Esophagus muscularis mucosa (tissue), 4 donors: ENCODE data around the gene SPHKAP. TPM values are rescaled to one million over a fixed set of nuclear protein-coding genes. Genes with fewer than 3 reads are reported as not detected.
"Not testable (repeated sequence)": the region's sequence is repeated elsewhere in the genome, so short reads cannot be mapped to it uniquely, and the experiment has no call there.

Source experiments
- DNase-seq: peaks from one replicate; pipeline ENCODE4 v3.0.0-alpha.2; 2017; ENCODE audit errors: extremely low spot score
- H3K27ac ChIP-seq, 4 donors: fragments of 200-600 bp; sonication (generic); replicated peaks in 1 of 4; 1 replicate in 3 of 4; 2 replicates in 1 of 4; pipeline ENCODE4 v1.5.1; 2016 to 2019; ENCODE audit warnings: mild to moderate bottlenecking in 1 of 4
- H3K27me3 ChIP-seq, 4 donors: fragments of 200-600 bp; sonication (generic); one replicate each; pipeline versions ENCODE4 v1.5.1 to v1.6.0; 2016 to 2019
- H3K36me3 ChIP-seq, 4 donors: fragments of 200-600 bp; sonication (generic); one replicate each; pipeline ENCODE4 v1.5.1; 2016 to 2019
- H3K4me1 ChIP-seq, 4 donors: fragments of 200-600 bp; sonication (generic); one replicate each; pipeline ENCODE4 v1.5.1; 2016 to 2019
- H3K4me3 ChIP-seq, 4 donors: fragments of 200-600 bp; sonication (generic); 1 replicate in 2 of 4; 2 replicates in 2 of 4; pipeline ENCODE4 v1.5.1; 2016 to 2019; ENCODE audit warnings: mild to moderate bottlenecking in 4 of 4, moderate library complexity in 1 of 4
- H3K9me3 ChIP-seq, 4 donors: fragments of 200-600 bp; sonication (generic); 1 replicate in 3 of 4; 2 replicates in 1 of 4; pipeline ENCODE4 v1.5.1; 2016 to 2019
- CTCF ChIP-seq, 3 experiments: fragments of 200-600 bp in 2 of 3; fragments of 450-650 bp in 1 of 3; sonication (generic) in 2 of 3; IDR thresholded peaks; one replicate each; pipeline ENCODE4 v1.5.1; 2017 to 2019; ENCODE audit warnings: antibody characterized with exemption in 3 of 3, mild to moderate bottlenecking in 2 of 3, moderate library complexity in 1 of 3
- EP300 ChIP-seq: sonication (generic); formaldehyde crosslinking; IDR thresholded peaks from one replicate; pipeline ENCODE4 v1.6.1; 2017; ENCODE audit warnings: antibody characterized with exemption
- POLR2A ChIP-seq: fragments of 450-650 bp; IDR thresholded peaks from one replicate; pipeline ENCODE4 v1.6.1; 2017; ENCODE audit warnings: antibody characterized with exemption, moderate library complexity, mild to moderate bottlenecking, low read depth
- POLR2AphosphoS5 ChIP-seq, 2 donors: sonication (generic); formaldehyde crosslinking; IDR thresholded peaks; one replicate each; pipeline ENCODE4 v1.6.1; 2017; ENCODE audit warnings: antibody characterized with exemption in 2 of 2
- WGBS: methylation state at CpG from one replicate; pipeline ENCODE4 v1.1.5; 2018; 5-methylcytosine and 5-hydroxymethylcytosine counted together
- intact Hi-C: fragments of 100-400 bp; cut with DNase I; formaldehyde crosslinking; loops from one replicate; pipeline ENCODE4 v1.15.1; 2023
- small RNA-seq, 3 donors: library from RNA; depleted of rRNA; stranded (forward); fragments of <200 nt; gene quantifications; one replicate each; pipeline ENCODE3, GENCODE V24; 2016
- total RNA-seq, 4 donors: library from RNA; depleted of rRNA; stranded (reverse); fragments of >200 nt; gene quantifications; one replicate each; pipeline versions ENCODE4 v1.1.0 to v1.2.1, GENCODE V29; 2016

The SPHKAP gene
- total RNA-seq, 4 donors from 2014 or later: 0.40 to 0.83 (median 0.47) TPM

DNA sequence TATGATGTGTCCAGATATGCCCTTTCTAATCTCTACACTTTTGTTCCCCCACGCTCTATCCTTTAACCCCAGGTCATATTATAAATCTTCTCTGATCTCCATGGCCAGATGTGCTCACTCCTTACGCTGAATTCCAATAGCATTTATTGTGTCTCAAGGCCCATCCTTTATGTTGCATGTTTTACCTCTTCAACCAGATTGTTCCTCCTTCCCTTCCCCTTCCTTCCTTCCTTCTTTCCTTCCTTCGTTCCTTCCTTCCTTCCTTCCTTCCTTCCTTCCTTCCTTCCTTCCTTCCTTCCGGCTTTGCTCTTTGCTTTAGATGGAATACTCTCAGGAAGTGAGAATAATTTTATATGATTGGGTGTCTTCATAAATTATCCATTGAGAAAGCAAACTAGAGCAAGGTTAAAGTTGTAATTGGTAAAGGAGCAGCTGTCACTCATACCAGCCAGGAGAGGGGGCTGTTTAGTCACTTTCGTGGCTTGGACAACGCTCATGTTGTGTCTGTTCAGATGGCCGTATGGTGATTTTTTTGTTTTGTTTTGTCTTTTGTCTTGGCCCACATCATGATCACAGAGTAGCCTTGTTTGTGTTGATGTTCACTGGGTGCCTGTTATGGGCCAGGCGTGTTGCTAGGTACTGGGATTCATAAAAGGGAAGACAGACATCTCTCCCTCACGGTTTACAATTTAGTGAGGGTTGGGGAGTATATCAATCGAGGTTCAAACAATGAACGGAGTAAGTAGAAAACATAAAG, 242.0 kb downstream of the SPHKAP start:
- H3K27me3 ChIP-seq: peaks cover 0 to 4% (median 0%) of the 10 kb centered on the region in 4 donors
- WGBS: 51% methylated on average over 11 of the region's 11 CpGs
- no peaks in the 10 kb centered on the region for H3K36me3 ChIP-seq
- no peak overlapping the region for H3K4me3 ChIP-seq
- DNase-seq: no peak
- TF ChIP-seq EP300 (no peak), POLR2AphosphoS5 (IDR thresholded peaks at IDR 0.05) (no peak), POLR2A (no peak), CTCF (IDR thresholded peaks at IDR 0.05) (no peak)
- H3K4me1 ChIP-seq: no peaks in the 10 kb centered on the region
- H3K9me3 ChIP-seq: no peaks in the 10 kb centered on the region
- no peak overlapping the region for H3K27ac ChIP-seq
- intact Hi-C loops: no loop called here

DNA sequence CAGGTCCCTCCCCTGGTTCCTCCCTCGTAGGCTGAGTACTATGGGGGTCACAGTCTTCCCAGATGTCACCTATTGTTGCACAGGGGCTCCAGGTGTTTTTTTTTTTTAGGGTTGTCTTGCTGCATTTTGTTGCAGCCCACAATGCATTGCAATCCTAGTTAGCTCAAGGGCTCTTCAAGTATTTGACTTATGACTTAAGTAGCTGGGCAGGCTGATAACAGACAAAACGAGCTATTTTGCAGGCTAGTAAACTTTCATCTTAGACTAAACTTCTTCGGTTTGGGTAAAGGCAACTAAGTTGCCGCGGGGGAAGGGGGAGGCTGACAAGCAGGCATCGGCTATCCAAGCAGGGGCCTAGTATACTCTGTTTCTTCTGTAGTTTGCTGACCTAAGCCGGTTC, 245.2 kb downstream of the SPHKAP start:
- WGBS: 81% methylated on average over 7 of the region's 7 CpGs
- H3K4me1 ChIP-seq, DNase-seq, H3K27me3 ChIP-seq, H3K4me3 ChIP-seq, intact Hi-C loops, H3K36me3 ChIP-seq, H3K9me3 ChIP-seq, H3K27ac ChIP-seq: not testable (repeated sequence)

DNA sequence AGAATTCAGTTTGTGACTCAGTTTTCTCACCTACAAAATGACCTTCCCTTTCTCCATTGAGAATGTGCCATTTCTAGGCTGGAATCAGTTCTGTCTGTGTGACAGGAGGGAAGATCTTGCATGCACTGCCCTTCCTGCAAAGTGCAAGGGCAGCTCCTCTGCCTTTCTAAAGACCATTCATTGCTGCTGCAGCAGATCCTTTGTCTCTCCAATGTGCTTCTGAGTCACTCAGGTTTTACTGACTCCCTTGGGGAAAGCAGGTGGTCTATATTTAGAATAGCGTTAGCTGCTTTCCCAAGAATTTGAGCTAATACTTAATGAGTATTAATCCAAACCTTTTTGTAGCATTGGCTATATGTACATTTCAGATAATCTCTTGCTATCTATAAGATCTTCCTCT, 247.6 kb downstream of the SPHKAP start:
- H3K4me1 ChIP-seq: no peaks in the 10 kb centered on the region
- no peak for TF ChIP-seq EP300
- TF ChIP-seq POLR2AphosphoS5 (IDR thresholded peaks at IDR 0.05): no peak
- TF ChIP-seq CTCF (IDR thresholded peaks at IDR 0.05): no peak
- TF ChIP-seq POLR2A: no peak
- no peak for DNase-seq
- H3K9me3 ChIP-seq: no peaks in the 10 kb centered on the region
- no peak overlapping the region for H3K4me3 ChIP-seq
- WGBS: 82% methylated on average over 1 of the region's 1 CpG
- H3K36me3 ChIP-seq: no peaks in the 10 kb centered on the region
- H3K27me3 ChIP-seq: no peaks in the 10 kb centered on the region
- intact Hi-C loops: no loop called here
- H3K27ac ChIP-seq: no peak overlapping the region

DNA sequence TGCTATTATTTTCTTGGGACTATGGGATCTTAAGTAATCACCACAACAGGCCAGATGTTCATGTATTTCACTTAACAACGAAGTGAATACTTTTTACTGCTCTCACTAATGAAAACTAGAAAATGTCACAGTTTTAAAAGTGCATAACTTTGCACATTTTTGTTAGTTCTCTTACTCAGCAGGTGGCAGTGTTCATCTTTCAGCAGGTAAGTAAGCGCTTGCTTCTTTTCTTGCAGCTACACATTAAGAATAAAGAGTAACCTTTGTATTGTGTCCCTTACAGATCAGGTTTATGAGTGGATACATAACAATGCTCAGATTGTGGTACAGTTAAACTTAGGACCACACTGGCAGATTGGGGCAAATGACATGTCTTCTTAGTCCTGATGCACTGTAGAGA, 249.1 kb downstream of the SPHKAP start:
- Histone ChIP-seq H3K9me3 (peaks cover 0 to 8% (median 3%) of the 10 kb centered on the region in 4 donors), H3K27me3 (no peaks in the 10 kb centered on the region), H3K27ac (no peak overlapping the region), H3K4me3 (no peak overlapping the region), H3K36me3 (no peaks in the 10 kb centered on the region), H3K4me1 (no peaks in the 10 kb centered on the region)
- DNase-seq: no peak
- intact Hi-C loops: no loop called here
- TF ChIP-seq EP300: no peak
- no peak for TF ChIP-seq POLR2A
- TF ChIP-seq CTCF (IDR thresholded peaks at IDR 0.05): no peak
- no peak for TF ChIP-seq POLR2AphosphoS5 (IDR thresholded peaks at IDR 0.05)
- 67% methylated on average over 2 of the region's 2 CpGs for WGBS

GRCh38 chr2:227932001-227932400, 249.5 kb downstream of the SPHKAP start:
- peaks cover 0 to 12% (median 5%) of the 10 kb centered on the region in 4 donors for H3K9me3 ChIP-seq
- H3K4me1 ChIP-seq: no peaks in the 10 kb centered on the region
- TF ChIP-seq POLR2A (no peak), POLR2AphosphoS5 (IDR thresholded peaks at IDR 0.05) (no peak), EP300 (no peak), CTCF (IDR thresholded peaks at IDR 0.05) (no peak)
- 85% methylated on average over 6 of the region's 6 CpGs for WGBS
- no peak overlapping the region for H3K27ac ChIP-seq
- no peak for DNase-seq
- no peaks in the 10 kb centered on the region for H3K27me3 ChIP-seq
- intact Hi-C loops: no loop called here
- H3K4me3 ChIP-seq: no peak overlapping the region
- no peaks in the 10 kb centered on the region for H3K36me3 ChIP-seq

Small RNA genes within 50 kb of the gene (small RNA-seq; reads per million reads assigned to genes)
- 0 reads per million in 3 donors for gene RNU6-624P
